Suprapubic skin (tissue), 3 donors: ENCODE measurements around the gene ASPN.

Experiments
- CTCF ChIP-seq, 2 donors: fragments of 200-600 bp in 1 of 2; fragments of 450-650 bp in 1 of 2; sonication (generic) in 1 of 2; IDR thresholded peaks; one replicate each; pipeline ENCODE4 v1.5.1; 2016 to 2019; ENCODE audit warnings: antibody characterized with exemption in 2 of 2, mild to moderate bottlenecking in 1 of 2, moderate library complexity in 1 of 2
- POLR2AphosphoS5 ChIP-seq, 3 donors: sonication (generic); formaldehyde crosslinking; IDR thresholded peaks; one replicate each; pipeline ENCODE4 v1.6.1; 2017; ENCODE audit warnings: antibody characterized with exemption in 3 of 3

GRCh38 chr9:92414566-92414965 is 67.7 kb downstream of the ASPN start:
- TF ChIP-seq CTCF (IDR thresholded peaks at IDR 0.05) (no peak), POLR2AphosphoS5 (IDR thresholded peaks at IDR 0.05) (no peak)
